Measurements from ENCODE around the gene COL8A2.

DNA sequence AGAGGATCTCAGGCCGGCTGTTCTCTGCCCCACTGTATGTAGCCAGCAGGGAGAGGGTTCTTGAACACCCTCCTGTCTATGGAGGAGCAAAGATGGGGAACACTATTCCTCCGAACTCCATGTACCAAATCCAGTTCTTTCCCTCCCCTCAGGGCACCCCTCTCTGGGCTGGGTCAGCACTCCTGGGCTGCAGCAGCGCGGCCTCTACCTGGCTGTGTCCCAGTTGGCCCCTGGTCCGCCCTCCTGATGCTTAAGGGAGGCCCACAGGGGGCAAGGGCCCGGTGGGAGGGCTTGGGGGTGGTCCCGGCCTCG is 36.8 kb downstream of the COL8A2 start:
- TF ChIP-seq, protein P1, sequence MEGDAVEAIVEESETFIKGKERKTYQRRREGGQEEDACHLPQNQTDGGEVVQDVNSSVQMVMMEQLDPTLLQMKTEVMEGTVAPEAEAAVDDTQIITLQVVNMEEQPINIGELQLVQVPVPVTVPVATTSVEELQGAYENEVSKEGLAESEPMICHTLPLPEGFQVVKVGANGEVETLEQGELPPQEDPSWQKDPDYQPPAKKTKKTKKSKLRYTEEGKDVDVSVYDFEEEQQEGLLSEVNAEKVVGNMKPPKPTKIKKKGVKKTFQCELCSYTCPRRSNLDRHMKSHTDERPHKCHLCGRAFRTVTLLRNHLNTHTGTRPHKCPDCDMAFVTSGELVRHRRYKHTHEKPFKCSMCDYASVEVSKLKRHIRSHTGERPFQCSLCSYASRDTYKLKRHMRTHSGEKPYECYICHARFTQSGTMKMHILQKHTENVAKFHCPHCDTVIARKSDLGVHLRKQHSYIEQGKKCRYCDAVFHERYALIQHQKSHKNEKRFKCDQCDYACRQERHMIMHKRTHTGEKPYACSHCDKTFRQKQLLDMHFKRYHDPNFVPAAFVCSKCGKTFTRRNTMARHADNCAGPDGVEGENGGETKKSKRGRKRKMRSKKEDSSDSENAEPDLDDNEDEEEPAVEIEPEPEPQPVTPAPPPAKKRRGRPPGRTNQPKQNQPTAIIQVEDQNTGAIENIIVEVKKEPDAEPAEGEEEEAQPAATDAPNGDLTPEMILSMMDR (IDR thresholded peaks at IDR 0.05), result no peak
- TF ChIP-seq POLR2A (IDR thresholded peaks at IDR 0.05), result no peak

Measured in testis (tissue), 2 donors.